HEK293 (cell line): ENCODE results near the gene ILK.

ENCODE experiments used
- CTCF ChIA-PET: fragments of 350-600 bp; formaldehyde crosslinking; extraction: SDS; loops from one replicate; lab custom pipeline; 2021; ENCODE audit warnings: antibody characterized with exemption; lab: Yijun Ruan, JAX
- POLR2A ChIA-PET: fragments of 300-600 bp; formaldehyde crosslinking; extraction: SDS; loops from one replicate; lab custom pipeline; 2020; ENCODE audit warnings: antibody characterized with exemption, inconsistent platforms; lab: Yijun Ruan, JAX
- H3K27ac ChIP-seq: fragments of 200-500 bp; sonication (Bioruptor generic); 2 replicates; pipeline ENCODE4 v1.5.1; 2014; ENCODE audit warnings: low read depth, low read length, control low read depth, inconsistent platforms; ENCODE audit errors: extremely low read depth
- H3K36me3 ChIP-seq, 2 experiments: fragments of 200-500 bp in 1 of 2; sonication (Bioruptor generic) in 1 of 2; 1 replicate in 1 of 2; 2 replicates in 1 of 2; pipeline ENCODE4 v1.5.1; 2014 to 2017; ENCODE audit warnings: inconsistent platforms in 2 of 2, low read length in 2 of 2; ENCODE audit not compliant: control insufficient read depth in 2 of 2, insufficient read depth in 1 of 2
- H3K4me1 ChIP-seq: fragments of 200-500 bp; sonication (Bioruptor generic); 2 replicates; pipeline ENCODE4 v1.5.1; 2014; ENCODE audit warnings: mild to moderate bottlenecking, low read length, inconsistent platforms; ENCODE audit not compliant: control insufficient read depth, insufficient read depth
- H3K4me3 ChIP-seq: 2 replicates; pipeline ENCODE4 v1.5.1; 2011; ENCODE audit warnings: low read depth, mild to moderate bottlenecking, control low read depth, low read length, moderate library complexity
- H3K9me3 ChIP-seq: fragments of 200-500 bp; sonication (Bioruptor generic); 2 replicates; pipeline ENCODE4 v1.5.1; 2014; ENCODE audit warnings: low read depth, low read length, inconsistent platforms; ENCODE audit not compliant: control insufficient read depth, insufficient read depth
- FEZF1 ChIP-seq: fragments of 450-650 bp; formaldehyde crosslinking; IDR thresholded peaks from 2 replicates; pipeline ENCODE4 v1.5.1; 2016; ENCODE audit warnings: missing biosample characterization, missing genetic modification characterization
- HOXD13 ChIP-seq: sonication (generic); formaldehyde crosslinking; IDR thresholded peaks from 2 replicates; pipeline ENCODE4 v1.8.0; 2022; ENCODE audit warnings: missing genetic modification reagents, borderline replicate concordance
- PRDM1 ChIP-seq: fragments of 450-650 bp; formaldehyde crosslinking; IDR thresholded peaks from 2 replicates; pipeline ENCODE4; 2016; ENCODE audit warnings: missing biosample characterization, missing genetic modification characterization
- PRDM4 ChIP-seq: fragments of 450-650 bp; formaldehyde crosslinking; IDR thresholded peaks from 2 replicates; pipeline ENCODE4 v1.5.1; 2017; ENCODE audit warnings: missing biosample characterization, missing genetic modification characterization
- ZBTB20 ChIP-seq: fragments of 450-650 bp; formaldehyde crosslinking; IDR thresholded peaks from 2 replicates; pipeline ENCODE4 v1.5.1; 2016; ENCODE audit warnings: missing biosample characterization, missing genetic modification characterization
- ZBTB21 ChIP-seq: fragments of 450-650 bp; formaldehyde crosslinking; IDR thresholded peaks from 2 replicates; pipeline ENCODE4 v1.5.1; 2017; ENCODE audit warnings: missing biosample characterization, missing genetic modification characterization
- ZBTB44 ChIP-seq: fragments of 450-650 bp; IDR thresholded peaks from 2 replicates; pipeline ENCODE4 v1.5.1; 2018; ENCODE audit warnings: missing biosample characterization, mild to moderate bottlenecking, missing genetic modification characterization
- ZNF114 ChIP-seq: fragments of 450-650 bp; formaldehyde crosslinking; IDR thresholded peaks from 2 replicates; pipeline ENCODE4 v1.5.0; 2017; ENCODE audit warnings: missing biosample characterization, missing genetic modification characterization
- ZNF140 ChIP-seq: fragments of 450-650 bp; formaldehyde crosslinking; IDR thresholded peaks from 2 replicates; pipeline ENCODE4 v1.5.1; 2016; ENCODE audit warnings: missing biosample characterization, missing genetic modification characterization
- ZNF214 ChIP-seq: fragments of 450-650 bp; formaldehyde crosslinking; IDR thresholded peaks from 2 replicates; pipeline ENCODE4 v1.5.1; 2017; ENCODE audit warnings: missing biosample characterization, mild to moderate bottlenecking, missing genetic modification characterization, borderline replicate concordance
- ZNF26 ChIP-seq: fragments of 450-650 bp; formaldehyde crosslinking; IDR thresholded peaks from 2 replicates; pipeline ENCODE4 v1.5.1; 2016; ENCODE audit warnings: missing biosample characterization, missing genetic modification characterization
- ZNF354C ChIP-seq: fragments of 450-650 bp; formaldehyde crosslinking; IDR thresholded peaks from 2 replicates; pipeline ENCODE4 v1.5.1; 2016; ENCODE audit warnings: missing biosample characterization, missing genetic modification characterization, low read depth, borderline replicate concordance
- ZNF394 ChIP-seq: fragments of 450-650 bp; formaldehyde crosslinking; IDR thresholded peaks from 2 replicates; pipeline ENCODE4 v1.5.1; 2016; ENCODE audit warnings: missing biosample characterization, missing genetic modification characterization, mild to moderate bottlenecking, moderate library complexity, borderline replicate concordance
- ZNF48 ChIP-seq: fragments of 450-650 bp; formaldehyde crosslinking; IDR thresholded peaks from 2 replicates; pipeline ENCODE4 v1.5.1; 2016; ENCODE audit warnings: missing biosample characterization, missing genetic modification characterization
- ZNF510 ChIP-seq: fragments of 450-650 bp; formaldehyde crosslinking; IDR thresholded peaks from 2 replicates; pipeline ENCODE4 v1.5.1; 2018; ENCODE audit warnings: mild to moderate bottlenecking, missing genetic modification characterization, missing biosample characterization; ENCODE audit not compliant: insufficient replicate concordance
- ZNF513 ChIP-seq: fragments of 450-650 bp; IDR thresholded peaks from 2 replicates; pipeline ENCODE4 v1.5.1; 2018; ENCODE audit warnings: missing biosample characterization, missing genetic modification characterization
- ZNF514 ChIP-seq: fragments of 450-650 bp; formaldehyde crosslinking; IDR thresholded peaks from 2 replicates; pipeline ENCODE4 v1.5.1; 2016; ENCODE audit warnings: missing biosample characterization, missing genetic modification characterization
- ZNF664 ChIP-seq: fragments of 450-650 bp; formaldehyde crosslinking; IDR thresholded peaks from 2 replicates; pipeline ENCODE4 v1.5.1; 2016; ENCODE audit warnings: missing biosample characterization, missing genetic modification characterization
- ZNF692 ChIP-seq: fragments of 450-650 bp; formaldehyde crosslinking; IDR thresholded peaks from 2 replicates; pipeline ENCODE4 v1.5.1; 2016; ENCODE audit warnings: missing biosample characterization, missing genetic modification characterization
- ZNF747 ChIP-seq: fragments of 450-650 bp; formaldehyde crosslinking; IDR thresholded peaks from 2 replicates; pipeline ENCODE4 v1.5.1; 2016; ENCODE audit warnings: missing biosample characterization, missing genetic modification characterization
- ZSCAN4 ChIP-seq: fragments of 450-650 bp; formaldehyde crosslinking; IDR thresholded peaks from 2 replicates; pipeline ENCODE4 v1.5.1; 2017; ENCODE audit warnings: missing biosample characterization, missing genetic modification characterization

The ILK gene

GRCh38 chr11:6625832-6626420 is 22.4 kb downstream of the ILK start:
- H3K4me3 ChIP-seq: no peak overlapping the region
- CTCF ChIA-PET: interaction anchor here (0.5 kb wide), 1 partner anchor 534 kb away, joined by 3 read pairs; no protein-coding TSS in a partner anchor
- H3K4me1 ChIP-seq: no peaks in the 10 kb centered on the region
- H3K36me3 ChIP-seq: peaks cover 0 to 30% of the 10 kb centered on the region in 2 experiments; a peak in 1 of 3 replicates
- no peaks in the 10 kb centered on the region for H3K9me3 ChIP-seq
- TF ChIP-seq ZNF114 (tag by site-specific recombination) (no peak), ZBTB21 (no peak), ZNF354C (no peak), ZBTB20 (tag by site-specific recombination) (no peak), ZNF513 (tag by site-specific recombination) (no peak), PRDM4 (no peak), ZNF514 (tag by site-specific recombination) (no peak), ZNF692 (tag by site-specific recombination) (no peak), HOXD13 (no peak), ZNF214 (no peak), ZNF48 (tag by site-specific recombination) (no peak)
- TF ChIP-seq, all 188 proteins: peak for 0
- no peak overlapping the region for H3K27ac ChIP-seq
- POLR2A ChIA-PET: no interaction called here

- CTCF ChIA-PET: no interaction called here
- POLR2A ChIA-PET: interaction anchor here (0.5 to 1.3 kb wide), 2 partner anchors 11 to 56 kb away, joined by 3 to 4 read pairs; partner anchors contain the start of gene MRPL17
- Histone ChIP-seq H3K4me3 (no peak overlapping the region), H3K4me1 (no peaks in the 10 kb centered on the region), H3K27ac (no peak overlapping the region), H3K36me3 (peaks cover 0 to 36% of the 10 kb centered on the region in 2 experiments; a peak in 1 of 3 replicates), H3K9me3 (no peaks in the 10 kb centered on the region)
- TF ChIP-seq ZBTB44: no peak
- TF ChIP-seq ZSCAN4 (tag by site-specific recombination): no peak
- no peak for TF ChIP-seq FEZF1 (tag by site-specific recombination)
- no peak for TF ChIP-seq ZNF510 (tag by site-specific recombination)
- no peak for TF ChIP-seq ZNF513 (tag by site-specific recombination)
- no peak for TF ChIP-seq ZNF394 (tag by site-specific recombination)
- no peak for TF ChIP-seq ZNF747 (tag by site-specific recombination)
- no peak for TF ChIP-seq ZNF664
- TF ChIP-seq PRDM1 (tag by site-specific recombination): no peak
- no peak for TF ChIP-seq ZNF354C
- no peak for TF ChIP-seq ZNF140 (tag by site-specific recombination)
- TF ChIP-seq ZNF26 (tag by site-specific recombination): no peak
Observed at GRCh38 chr11:6626971-6627761, 23.6 kb downstream of the ILK start.
